Stimulated activated CD4-positive, alpha-beta T cell treated with anti-CD3 and anti-CD28 coated beads, TNF-alpha, amount 100 ng/mL, for 48 hours (primary cell): ENCODE results near the gene BNIP3.
"Not testable (repeated sequence)": the region's sequence is repeated elsewhere in the genome, so short reads cannot be mapped to it uniquely, and the experiment has no call there.

Experiments
- DNase-seq, 3 donors: peaks; one replicate each; pipeline ENCODE4 v3.0.0-alpha.2; 2020; ENCODE audit warnings: low read depth in 3 of 3

Gene BNIP3

DNA sequence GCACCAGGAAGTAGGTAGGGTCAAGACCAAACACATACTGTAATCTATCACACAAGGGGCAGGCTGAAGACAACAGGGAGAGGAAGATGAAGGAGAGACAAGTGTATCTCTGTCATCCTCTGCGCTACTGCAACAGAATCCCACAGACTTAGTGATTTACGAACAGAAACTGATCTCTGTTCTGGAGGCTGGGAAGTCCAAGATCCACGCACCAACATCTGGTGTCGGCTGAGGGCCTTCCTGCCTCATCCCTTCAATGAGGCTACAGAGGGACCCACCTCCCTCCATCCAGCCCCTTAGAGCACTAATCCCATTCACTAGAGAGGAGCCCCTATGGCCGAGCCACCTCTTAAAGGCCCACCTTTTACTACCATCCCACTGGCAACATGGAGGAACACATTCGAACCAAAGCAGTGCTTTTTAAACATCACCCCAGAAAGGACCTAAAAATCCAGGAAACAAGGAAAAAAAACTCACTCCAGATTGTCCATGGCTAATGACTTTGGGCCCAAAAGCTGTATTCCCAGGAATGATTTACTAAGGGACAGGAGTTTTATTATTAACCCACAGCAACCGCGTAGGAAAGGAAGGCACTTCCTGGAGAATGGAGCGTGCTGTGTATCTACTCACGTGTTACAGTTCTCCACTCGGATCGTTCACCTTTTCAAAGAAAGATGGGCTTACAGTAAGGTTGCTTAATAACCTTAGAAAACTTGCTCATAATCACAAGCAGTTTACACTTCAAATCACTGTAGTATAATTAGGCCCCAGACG is 4.2 kb downstream of the BNIP3 start:
- no peak for DNase-seq

DNA sequence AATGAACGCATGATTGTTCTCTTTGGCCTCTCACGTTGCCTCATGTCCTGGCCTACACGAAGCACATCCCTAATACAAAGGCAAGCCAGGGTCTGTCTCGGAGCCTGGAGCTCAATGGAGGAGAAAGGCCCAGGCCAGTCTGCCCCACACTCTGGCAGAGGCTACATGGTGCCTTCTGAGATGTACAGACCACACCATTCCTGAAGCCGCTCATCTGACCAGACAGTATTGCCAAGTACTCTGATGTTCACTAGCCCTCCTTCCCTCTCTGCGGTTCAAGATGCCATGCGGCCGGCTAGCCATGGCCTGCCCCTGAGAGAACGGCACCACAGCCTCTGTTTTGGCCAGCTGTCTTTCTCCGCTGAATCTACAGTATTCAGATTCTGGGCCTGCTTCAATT is 5.9 kb downstream of the BNIP3 start:
- no peak for DNase-seq

DNA sequence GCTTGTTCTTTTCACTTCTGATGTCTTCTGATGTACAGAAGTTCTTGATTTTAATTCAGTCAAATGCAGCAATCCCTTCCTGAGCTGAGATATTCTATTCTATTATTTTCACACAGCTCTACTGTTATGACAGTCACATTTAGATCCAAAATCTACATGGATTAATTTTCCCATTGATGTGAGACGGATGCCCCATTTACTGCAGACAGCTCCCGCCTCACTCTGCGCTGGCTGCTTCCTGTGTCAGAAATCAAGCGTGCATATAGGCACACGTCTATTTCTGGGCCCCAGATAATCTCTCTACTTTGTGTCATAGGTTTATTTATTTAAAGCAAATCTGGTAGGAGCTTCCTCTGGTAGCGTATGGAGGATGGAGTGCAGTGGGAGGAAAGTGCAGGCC is 6.7 kb downstream of the BNIP3 start:
- no peak for DNase-seq

DNA sequence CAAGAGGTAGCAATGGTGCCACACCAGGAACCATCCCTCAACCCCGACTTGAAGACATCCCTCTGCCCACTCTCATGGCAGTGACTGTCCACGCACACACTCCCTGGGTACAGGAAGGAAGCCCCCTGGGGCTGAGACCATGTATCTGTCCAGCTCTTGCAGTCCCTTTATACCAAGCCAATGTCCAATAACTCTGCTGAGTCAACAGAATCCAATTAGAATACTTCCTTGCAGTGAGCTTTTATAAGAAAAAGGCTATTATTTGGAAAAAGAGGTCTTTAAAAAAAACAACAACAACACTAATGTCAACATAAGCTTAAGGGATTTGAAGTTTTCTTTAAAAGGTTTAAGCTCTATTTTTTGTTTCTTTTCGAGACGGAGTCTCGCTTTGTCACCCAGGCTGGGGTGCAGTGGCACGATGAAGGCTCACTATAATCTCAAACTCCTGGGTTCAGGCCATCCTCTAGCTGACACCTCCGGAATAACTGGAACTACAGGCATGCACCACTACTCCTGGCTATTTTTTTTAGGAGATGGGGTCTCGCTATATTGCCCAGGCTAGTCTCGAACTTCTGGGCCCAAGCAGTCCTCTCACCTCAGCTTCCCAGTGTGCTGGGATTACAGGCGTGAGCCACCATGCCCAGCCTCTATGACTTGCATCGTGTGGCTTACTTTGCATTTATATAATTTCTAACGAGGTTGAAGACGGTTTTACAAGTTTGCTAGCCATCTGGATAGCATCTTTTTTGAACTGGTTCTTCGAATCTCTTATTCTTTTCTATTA is 7.5 kb downstream of the BNIP3 start:
- no peak for DNase-seq

DNA sequence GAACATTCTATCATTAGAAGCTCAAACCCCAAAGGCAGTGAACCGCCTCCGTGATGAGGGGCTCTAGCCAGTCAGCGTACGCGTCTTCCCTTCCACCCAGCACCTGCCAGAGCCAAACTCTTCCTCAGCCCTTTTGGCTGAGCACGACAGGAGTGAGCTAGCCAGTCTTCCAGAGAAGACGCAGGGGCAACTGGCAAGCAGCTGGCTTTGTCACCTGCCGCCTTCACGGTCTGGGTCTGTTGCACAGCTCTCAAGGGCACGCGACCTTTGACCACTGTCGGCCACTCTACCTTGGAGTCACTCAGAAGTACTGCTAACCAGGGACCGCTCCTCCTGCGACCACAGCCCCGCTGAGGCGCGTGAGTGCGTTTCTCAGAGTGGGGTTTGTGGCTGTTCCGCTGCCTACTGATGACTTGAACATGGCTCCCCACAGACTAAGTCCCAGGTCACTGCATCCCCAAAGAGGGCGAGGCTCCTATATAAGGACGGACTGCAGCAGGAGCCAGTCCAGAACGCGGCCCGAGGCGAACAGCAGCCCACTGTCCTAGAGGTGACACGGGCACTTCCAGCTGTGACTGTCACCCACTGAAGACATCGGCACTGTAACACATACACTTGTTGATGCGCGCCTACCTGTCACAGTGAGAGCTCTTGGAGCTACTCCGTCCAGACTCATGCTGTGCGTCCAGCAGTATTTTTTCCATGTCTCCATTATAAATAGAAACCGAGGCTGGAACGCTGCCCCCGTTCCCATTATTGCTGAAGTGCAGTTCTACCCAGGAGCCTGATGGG is 8.4 kb downstream of the BNIP3 start:
- DNase-seq: no peak

DNA sequence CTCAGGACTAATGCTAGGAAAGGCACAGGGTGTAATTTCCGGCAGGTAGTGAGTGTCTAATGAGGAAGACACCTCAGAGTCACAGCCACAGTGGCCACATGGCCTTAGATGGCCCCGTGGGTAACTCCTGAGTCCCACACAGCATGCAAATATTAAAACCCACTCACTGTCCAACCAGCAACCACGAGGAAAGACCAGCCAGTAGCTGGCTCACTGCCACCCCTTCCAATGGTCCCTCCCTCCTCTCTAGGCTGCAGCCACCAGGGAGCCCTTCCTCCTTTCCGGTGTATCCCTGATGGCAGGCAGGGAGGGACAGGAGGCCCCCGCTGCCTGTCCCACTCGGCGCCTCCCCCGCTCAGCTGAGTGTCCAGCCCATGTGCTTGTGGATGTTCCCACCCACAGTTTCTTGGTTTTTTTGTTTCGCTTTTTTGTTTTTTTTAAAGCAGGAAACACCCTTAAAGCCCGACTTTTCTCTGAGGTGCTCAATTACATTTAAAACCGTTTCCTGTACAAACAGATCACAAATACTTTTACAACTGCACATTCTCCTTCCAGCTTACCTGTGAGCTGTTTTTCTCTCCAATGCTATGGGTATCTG is 9.2 kb downstream of the BNIP3 start:
- DNase-seq: no peak

DNA sequence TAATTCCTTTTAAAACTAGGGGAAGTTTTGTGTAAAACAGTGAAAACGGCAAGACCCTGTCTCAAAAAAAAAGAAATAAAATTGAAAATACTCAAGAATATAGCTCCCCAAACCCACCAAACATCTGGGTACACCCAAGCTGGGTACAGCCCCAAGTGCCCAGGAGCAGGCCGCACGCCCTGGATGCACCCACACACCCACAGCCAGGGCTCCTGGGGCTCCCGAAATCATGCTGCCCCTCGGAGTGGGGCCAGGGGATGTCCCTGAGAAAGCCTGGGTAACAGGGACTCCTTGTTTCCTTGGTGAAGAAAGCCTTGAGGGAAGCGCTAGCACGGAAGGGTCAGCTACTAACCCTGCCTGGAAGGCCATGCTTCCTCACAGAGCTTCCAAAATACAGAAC is 10.1 kb downstream of the BNIP3 start:
- no peak for DNase-seq

DNA sequence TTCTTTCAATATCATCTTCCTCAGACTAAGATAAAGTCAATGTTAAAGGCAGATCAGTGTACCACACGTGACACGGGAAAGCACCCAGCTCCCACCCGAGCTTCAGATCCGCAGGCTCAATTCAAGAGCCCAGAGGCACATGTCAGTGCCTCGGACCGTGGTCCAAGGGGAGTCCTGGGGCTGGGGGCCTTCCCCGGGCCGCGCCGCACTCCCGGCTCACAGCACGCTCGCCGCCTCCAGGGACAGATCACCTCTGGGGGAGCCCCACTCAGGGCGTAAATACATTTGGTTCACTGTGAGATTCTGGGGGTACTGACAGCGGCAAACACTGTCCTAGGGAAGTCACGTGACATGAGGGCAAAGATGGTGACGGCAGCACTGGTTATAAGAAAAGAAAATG is 10.8 kb downstream of the BNIP3 start:
- no peak for DNase-seq

DNA sequence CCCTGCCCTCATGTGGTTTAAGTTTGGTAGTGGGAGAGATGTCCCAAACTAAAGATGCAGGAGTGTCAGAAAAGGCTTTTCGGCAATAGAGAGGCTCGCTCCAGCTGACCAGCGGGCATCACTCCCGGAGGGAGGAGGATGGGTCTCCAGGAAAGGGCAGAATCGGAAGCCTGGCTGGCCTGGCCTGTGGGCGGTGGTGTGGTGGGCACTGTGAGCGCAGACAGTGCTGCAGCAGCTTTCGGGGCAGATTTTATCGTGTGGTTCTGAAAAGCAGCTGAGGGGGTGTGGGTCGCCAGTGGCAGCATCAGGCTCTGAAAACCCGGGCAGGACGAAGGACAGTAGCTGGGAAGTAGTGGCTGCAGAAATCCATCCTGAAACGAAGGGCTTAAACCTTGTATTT is 12.8 kb downstream of the BNIP3 start:
- DNase-seq: no peak

DNA sequence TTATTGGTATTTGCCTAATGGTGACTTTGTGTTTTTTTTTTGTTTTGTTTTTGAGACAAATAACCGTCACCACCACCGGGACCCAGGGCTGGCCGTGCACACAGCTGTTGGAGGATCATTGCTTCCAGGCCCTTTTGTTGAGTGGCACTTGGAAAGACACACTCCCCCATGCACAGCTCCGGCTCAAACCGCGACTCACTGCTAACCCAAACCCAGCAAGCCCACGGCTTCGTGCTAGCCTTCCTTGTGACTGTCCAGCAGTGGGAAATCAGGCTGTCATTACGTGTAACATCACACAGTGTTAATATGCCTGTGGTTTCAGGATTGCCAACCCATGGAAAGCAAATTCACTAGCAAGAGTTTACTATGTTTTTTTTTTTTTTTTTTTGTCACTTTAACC is 17.4 kb downstream of the BNIP3 start:
- DNase-seq: no peak

DNA sequence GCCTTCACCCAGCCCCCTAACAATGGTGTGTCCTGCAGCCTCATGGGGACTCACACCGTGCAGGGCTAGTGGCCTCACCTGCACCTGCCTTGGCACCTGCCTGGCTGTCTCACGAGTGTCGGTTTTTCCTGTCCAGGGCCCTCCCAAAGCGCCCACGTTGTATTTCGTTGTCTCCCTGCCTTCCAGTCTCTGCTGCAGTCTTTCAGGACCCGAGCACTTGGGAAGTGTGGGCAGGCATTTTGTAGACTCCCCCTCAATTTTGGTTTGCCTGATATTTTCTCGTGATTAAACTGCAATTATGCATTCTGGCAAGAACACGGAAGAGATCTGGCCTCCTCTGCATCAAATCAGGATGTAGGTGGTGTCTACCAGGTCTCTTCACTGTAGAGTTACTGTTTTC is 17.9 kb downstream of the BNIP3 start:
- DNase-seq: no peak

DNA sequence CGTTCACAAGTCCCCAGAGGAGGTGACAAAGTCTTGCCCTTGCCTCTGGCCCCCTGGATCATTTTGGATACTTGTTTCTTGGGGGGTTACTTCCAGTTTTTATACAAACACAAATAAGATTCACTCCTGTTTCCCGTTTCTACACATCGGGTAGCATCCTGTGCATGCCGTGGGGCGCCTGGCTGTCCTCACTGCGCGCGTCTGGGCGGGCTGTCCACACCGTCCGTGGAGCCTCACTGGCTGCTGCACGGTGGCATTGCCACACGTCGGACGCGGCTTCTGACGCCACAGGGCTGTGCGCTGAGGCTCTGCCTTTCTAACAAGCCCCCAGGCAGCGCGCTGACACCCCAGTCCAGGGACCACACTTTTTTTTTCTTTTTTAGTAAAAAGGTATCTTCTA is 18.4 kb downstream of the BNIP3 start:
- DNase-seq: no peak

DNA sequence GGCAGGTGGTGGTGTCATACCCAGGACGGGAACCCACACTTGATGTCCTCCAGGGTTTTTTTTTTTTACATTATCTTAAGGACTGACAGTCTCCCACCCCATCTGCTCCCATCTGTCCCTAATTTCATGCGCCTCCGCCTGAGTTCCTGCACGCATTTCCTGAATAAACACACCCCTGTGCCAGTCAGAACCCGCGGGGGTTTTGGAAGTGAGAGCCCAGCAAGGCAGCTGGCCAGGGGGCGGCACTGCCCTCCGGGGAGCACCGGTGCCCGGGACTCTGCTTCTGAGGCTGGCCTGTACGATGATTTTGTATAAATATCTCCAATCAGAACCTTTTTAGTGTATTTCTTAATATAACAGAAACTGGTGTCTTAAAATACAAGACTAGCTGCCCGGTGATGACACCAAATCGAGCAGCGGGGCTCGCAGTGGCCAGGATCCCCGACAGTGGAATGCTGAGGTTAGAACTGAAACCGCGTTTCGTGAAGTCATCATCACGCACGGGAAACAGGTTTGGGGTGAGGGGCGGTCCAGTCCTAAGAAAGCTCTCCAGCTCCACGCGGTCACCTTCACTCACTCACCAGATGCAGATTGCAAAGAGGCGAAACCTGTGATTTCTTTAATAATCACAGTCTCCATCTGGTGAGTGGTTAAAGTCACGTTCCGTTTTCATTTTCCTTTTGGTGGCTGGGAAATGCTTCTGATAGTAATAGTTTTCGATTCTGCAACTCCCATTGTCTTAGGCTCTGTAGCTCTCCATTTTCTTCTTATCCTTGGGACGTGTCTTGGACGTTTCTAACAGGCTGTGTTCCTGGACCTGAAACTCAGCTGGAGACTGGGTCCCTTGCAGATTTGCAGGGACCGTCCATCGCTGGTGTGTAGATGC is 19.7 kb downstream of the BNIP3 start:
- DNase-seq: no peak

DNA sequence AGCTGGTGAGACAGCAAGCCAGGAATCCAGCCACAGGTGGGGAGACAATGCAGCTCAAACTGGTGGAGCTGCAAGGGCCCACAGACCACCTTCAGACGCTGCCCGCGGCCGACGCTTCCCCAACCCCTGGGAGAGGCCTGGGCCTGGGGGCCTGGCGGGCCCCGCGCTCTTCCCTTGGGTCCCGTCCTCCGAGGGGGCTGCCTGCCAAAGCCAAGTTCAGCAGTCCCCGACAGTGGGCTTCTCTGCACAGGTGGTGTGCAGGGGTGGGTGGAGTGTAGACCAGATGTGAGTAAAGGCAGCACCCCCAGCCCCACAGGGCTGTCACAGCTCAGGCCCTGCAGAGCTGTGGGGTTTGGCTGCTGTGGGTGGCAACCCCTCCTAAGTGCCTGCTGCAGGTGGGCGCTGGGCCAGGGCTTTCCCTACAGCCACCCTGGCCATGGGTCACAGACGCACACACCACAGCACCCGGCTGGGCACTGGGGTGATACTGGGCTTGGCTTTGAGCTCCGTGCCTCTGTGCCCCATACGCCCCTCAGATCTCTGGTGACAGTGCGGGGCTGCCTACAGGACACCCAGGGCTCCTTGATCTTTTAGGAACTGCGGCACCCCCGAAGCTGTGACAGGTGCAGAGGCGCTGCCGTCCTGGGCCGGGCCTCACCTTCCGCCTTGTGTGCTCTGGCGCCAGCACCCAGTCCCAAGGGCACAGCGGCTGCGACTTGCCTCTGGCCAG is 20.5 kb downstream of the BNIP3 start:
- no peak for DNase-seq

DNA sequence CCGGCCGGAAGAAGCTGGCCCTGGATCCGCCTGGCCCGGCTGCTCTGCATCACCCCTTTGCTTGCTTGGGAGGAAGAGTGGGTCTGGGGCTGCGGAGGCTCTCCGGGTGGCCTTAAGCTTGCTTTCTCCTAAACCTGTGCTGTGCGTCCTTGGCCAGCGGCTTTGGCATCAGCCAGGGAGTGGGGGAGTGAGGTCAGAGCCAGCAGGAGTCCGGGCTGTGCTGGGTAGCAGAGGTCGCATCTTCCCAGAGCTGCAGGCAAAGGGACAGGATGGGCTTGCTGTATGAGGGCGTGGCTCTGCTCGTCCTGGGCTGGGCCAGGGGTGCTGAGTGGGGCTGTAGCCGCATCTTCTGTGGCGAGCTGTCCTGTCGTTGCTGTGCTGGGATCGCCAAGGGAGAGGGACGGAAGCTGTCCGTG is 21.1 kb downstream of the BNIP3 start:
- DNase-seq: no peak

DNA sequence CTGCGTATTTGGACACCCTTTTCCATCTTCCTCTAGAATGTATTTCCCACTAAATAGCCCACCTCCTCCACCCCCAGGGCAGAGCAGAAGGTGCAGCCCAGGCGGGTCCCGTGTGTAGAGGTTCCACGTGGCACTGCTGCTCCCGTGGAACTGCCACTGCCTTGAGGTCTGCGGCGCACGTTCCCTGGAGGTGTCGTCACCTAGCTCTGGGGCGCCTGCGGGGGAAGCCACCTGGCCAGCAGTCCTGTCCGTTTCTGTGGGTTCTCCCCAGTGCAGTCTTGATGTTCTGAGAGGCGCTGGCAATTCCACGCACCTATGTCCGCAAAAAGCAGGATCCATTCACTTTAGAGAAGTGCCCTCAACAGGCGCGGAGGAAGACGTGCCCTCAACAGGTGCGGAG is 21.9 kb downstream of the BNIP3 start:
- DNase-seq: no peak

DNA sequence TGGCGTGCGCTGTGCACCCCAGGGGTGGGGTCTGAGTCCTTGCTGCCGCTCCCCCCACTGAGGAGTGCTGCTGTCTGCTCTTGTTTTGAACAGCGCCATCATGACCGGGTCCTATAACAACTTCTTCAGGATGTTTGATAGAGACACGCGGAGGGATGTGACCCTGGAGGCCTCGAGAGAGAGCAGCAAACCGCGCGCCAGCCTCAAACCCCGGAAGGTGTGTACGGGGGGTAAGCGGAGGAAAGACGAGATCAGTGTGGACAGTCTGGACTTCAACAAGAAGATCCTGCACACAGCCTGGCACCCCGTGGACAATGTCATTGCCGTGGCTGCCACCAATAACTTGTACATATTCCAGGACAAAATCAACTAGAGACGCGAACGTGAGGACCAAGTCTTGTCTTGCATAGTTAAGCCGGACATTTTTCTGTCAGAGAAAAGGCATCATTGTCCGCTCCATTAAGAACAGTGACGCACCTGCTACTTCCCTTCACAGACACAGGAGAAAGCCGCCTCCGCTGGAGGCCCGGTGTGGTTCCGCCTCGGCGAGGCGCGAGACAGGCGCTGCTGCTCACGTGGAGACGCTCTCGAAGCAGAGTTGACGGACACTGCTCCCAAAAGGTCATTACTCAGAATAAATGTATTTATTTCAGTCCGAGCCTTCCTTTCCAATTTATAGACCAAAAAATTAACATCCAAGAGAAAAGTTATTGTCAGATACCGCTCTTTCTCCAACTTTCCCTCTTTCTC is 26.0 kb downstream of the BNIP3 start:
- DNase-seq: no peak

DNA sequence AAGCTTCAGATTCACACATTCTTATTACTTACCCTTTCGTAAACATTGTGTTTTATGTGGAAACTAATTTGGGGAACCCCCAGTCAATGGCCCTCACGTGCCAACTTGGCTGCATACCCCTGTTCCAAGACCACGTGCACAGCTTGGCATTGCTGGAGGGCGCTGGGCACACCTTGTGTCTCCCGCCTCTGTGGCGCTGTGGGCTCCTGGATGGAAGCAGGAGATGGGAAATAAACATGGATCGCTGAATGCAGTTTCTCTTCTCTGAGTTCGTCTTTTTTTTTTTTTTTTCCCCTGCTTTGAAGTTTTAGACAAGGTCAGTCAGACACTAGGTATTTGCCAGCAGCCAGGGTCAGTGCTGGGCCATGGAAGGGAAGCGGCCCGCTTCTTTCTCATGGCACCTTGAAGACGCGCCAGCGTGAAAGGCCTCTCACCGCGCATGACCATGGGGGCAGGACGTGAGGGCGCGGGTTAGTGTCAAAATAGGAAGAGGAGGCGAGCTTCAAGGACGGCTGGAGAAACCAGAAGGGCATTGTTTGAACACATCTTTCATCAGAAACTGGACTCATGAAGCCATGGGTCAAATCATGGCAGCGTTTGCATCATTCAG is 27.3 kb downstream of the BNIP3 start:
- no peak for DNase-seq

DNA sequence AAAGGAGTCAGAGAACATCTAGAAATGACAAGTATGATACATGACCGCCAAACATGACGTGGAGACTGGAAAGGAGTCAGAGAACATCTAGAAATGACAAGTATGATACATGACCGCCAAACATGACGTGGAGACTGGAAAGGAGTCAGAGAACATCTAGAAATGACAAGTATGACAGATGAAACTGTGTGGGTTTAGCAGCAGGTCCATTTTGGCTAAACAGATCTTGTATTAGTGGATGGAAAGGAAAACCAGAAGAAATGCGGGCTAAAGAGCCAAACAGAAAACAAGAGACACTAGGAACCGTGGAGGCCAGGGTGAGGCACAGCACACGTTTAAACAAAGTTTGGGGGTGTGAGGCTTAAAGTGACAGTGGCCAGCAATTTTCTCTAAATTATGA is 31.8 kb downstream of the BNIP3 start:
- not testable (repeated sequence) for DNase-seq
